HG03342 (cell line): ENCODE results near the gene ALDH3B2.
"Not testable (repeated sequence)": the region's sequence is repeated elsewhere in the genome, so short reads cannot be mapped to it uniquely, and the experiment has no call there.

Source experiments
- ATAC-seq: cut with Tn5 transposase; IDR thresholded peaks from one replicate; pipeline ENCODE4 v1.9.1; 2021; ENCODE audit warnings: mild to moderate bottlenecking, moderate library complexity; ENCODE audit not compliant: unreplicated experiment

ALDH3B2 gene, protein sequence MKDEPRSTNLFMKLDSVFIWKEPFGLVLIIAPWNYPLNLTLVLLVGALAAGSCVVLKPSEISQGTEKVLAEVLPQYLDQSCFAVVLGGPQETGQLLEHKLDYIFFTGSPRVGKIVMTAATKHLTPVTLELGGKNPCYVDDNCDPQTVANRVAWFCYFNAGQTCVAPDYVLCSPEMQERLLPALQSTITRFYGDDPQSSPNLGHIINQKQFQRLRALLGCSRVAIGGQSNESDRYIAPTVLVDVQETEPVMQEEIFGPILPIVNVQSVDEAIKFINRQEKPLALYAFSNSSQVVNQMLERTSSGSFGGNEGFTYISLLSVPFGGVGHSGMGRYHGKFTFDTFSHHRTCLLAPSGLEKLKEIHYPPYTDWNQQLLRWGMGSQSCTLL

DNA sequence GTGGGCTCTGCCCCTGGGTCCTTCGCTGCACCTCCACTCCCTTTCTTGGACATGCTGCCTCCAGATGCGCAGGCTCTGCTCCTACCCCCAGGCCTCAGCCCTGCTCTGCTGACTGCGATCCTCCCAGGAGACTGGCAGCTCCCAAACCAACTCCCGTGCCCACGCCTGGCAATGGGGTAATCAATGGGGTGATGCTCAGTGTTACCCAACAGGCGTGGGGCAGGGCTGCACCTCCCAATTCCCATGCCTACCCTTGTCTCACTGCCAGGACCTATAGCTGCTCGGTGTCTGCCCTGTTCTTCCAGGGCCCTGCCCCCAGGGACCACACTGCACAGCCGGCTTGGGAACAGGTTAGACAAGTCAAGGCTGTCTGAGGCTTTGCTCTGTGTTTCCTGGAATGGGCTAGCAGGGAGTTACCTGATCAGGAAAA is at the start of gene ALDH3B2:
Gene ALDH3B2, minus strand, starts transcription at position 182 of the 430 bp plus-strand sequence. CDS start 7,688 bp downstream, outside the sequence.
- ATAC-seq, result no peak

GRCh38 chr11:67723036-67723435 is 48.6 kb upstream of the ALDH3B2 start:
- not testable (repeated sequence) for ATAC-seq

GRCh38 chr11:67716226-67716625 is 41.8 kb upstream of the ALDH3B2 start:
- not testable (repeated sequence) for ATAC-seq

GRCh38 chr11:67715801-67716200 is 41.4 kb upstream of the ALDH3B2 start:
- ATAC-seq, result not testable (repeated sequence)

DNA sequence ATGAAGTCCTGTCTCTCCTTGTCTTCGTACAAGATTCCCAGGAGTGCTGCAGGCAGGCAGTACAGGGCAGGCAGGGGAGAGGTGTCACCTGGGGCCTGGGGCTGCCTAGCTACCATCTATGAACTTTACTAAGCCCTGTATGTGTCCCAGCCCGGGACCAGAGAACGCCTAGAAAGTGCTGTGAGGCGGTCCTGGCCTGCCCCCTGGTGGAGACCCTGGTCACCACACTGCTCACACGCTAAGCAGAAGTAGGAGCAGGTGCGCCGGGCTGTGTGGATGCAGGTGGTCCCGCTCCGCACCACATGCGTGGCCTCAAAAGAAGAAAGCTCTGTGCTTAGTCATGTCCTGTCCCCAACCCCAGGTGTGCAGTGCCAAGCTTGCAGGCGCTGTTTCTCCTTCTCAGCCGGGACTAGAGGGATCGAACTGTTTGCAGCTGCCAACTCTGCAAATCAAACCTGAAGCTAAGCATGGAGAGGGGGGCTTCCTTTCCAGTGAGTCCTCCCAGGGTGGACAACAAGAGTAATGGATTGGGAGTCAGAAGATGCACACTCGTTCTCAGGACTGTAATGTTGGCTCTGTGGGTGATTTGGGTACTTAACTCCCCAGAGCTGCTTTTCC is 39.6 kb upstream of the ALDH3B2 start:
- ATAC-seq, result not testable (repeated sequence)

GRCh38 chr11:67711676-67712075 is 37.3 kb upstream of the ALDH3B2 start:
- ATAC-seq, result not testable (repeated sequence)

DNA sequence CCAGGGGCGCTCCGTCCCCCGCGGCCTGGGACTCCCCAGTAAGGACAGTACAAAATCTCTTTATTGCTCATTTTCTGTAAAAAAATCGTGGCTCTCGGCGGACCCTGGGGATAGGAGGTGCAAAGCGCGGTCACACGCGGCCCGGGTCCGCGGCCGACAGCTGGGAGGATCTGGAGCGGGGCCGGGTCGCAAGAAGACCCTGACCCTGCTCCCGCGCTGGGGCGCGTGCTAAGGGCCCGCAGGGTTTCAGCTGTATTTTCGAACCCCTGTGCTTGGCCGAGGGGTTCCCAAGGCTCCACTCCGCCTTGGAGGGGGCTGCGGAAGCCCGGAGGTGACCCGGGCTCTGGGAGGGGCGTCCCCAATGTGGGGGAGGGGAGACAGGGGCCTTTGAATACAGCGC is 36.8 kb upstream of the ALDH3B2 start:
- ATAC-seq, result not testable (repeated sequence)

DNA sequence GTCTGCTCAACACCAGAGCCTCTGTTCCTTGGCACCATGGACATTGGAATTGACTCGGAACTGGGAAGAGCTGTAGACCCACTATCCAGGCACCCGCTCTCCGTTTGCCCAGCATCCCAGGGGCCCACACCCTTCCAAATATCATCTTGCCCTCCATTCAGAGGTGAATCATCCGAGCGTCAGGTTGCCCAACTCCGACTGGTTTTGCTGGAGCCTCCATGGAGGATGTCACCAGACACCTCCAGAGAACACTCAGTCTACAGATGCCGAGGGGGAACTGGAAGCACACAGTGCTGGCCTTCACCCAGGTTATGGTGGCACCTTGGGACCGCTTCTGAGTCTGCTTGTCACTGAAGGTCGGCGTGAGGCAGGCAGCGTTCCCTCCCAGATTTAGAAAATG is 35.4 kb upstream of the ALDH3B2 start:
- not testable (repeated sequence) for ATAC-seq

- ATAC-seq, result no peak
Observed at GRCh38 chr11:67705264-67705663, 30.8 kb upstream of the ALDH3B2 start.

GRCh38 chr11:67704524-67704923 is 30.1 kb upstream of the ALDH3B2 start:
- no peak for ATAC-seq

DNA sequence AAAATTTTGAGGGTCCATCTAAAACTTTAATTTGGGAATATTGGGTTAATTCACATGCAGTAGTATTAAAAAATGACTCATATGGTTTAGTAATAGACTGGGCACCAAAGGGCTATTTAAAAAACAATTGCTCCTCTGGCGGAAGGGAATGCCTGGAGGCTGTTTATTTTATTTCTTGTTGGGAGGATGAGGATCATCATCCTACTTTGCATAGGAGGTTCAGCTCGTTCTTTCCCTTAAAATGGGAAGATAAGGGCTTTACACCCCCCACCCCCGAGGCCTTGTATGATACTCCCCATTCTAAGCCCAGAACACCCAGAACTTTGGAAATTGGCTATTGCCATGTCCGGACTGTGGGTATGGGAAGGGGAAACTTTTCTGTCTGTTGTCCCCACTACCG is 29.3 kb upstream of the ALDH3B2 start:
- ATAC-seq, result not testable (repeated sequence)

- no peak for ATAC-seq
Observed at GRCh38 chr11:67700548-67701262, 26.3 kb upstream of the ALDH3B2 start.

GRCh38 chr11:67700141-67700540 is 25.7 kb upstream of the ALDH3B2 start:
- no peak for ATAC-seq

DNA sequence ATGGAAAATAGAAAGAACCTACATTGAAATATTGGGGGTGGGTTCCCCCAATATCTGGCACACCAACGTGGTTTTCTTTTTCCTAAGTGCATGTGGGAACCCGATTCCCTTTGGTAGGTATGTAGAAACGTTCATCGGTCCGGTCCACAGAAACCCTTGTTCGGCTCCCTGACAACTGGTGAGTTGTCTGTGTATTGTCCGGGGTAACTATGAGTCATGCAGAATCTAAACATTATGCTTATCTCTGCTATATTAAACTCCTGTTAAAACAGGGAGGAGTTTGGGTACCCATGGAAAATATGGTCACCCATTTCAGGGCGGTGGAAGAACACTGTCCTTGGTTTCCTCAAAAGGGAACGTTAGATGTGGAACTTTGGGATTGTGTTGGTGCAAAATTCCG is 25.1 kb upstream of the ALDH3B2 start:
- ATAC-seq, result no peak

DNA sequence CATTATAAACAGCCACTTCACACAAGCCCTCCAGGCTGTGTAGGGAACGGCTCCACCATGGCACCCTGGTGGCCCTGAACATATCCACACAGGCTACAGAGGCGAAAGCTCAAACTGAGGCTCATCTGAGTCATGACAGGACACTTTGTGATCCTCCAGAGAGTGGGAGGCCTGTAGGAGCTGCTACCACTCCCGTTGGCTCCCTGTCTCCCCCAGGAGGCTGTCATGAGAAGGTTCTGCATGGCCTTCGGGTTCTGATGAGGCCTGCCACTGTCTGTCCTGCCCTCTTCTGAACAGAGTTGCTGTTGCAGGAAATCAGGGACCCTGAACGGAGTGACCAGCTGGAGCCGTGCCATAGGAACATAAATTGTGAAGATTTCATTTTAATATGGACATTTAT is 23.8 kb upstream of the ALDH3B2 start:
- ATAC-seq, result no peak

DNA sequence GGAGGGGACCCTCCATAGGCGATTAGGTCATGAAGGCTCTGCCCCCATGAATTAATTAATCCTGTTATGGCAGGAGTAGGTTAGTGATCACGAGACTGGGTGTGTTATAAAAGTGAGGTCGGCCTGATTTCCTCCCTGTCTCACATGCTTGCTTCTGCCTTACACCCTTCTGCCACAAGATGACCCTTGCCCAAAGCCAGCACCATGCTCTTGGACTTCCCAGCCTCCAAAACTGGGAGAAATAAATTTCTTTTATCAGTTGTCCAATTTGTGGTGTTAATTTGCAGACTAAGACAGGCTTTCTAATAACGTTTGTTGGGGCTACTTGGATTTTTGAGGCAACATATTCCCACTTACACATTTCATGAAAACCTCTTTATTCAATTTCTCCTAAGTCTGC is 23.4 kb upstream of the ALDH3B2 start:
- ATAC-seq, result no peak

- no peak for ATAC-seq
Observed at GRCh38 chr11:67696998-67697397, 22.6 kb upstream of the ALDH3B2 start.

DNA sequence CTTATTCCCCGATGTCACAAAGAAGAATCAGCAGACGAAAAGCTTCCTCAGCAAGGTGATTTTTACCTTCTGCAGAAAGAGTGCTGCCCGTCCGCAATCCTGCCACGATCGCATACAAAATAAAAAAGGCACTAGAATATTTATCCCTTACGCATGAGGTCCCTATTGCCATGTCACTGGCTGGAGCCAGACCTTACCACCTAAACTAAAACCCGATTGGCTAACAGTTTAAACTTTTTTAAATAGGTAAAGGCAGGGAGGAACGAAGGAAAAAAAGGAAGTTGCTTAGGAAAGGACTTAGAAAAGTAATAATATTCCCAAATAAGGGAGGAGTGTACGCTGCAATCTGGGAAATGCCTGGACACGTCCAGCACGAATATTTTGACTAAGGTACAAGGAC is 21.2 kb upstream of the ALDH3B2 start:
- ATAC-seq, result no peak

- ATAC-seq, result no peak
Observed at GRCh38 chr11:67694875-67695555, 20.6 kb upstream of the ALDH3B2 start.

DNA sequence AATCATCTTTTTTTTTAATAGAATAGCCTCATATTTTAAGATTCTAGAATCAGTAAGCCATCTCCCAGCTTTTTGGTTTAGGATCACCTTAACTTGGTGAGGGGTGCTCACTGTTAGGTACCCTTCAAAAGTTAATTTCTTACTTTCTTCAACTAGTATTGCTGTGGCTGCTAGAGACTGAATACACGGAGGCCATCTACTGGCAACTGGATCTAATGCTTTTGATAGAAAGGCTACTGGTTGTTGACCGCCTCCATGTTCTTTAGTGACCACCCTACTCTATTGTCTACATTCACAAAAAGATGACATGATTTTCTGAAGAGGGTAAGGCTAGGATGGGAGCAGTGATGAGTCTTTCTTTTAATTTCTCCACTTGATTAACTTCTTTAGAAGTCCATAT is 16.7 kb upstream of the ALDH3B2 start:
- ATAC-seq, result no peak

DNA sequence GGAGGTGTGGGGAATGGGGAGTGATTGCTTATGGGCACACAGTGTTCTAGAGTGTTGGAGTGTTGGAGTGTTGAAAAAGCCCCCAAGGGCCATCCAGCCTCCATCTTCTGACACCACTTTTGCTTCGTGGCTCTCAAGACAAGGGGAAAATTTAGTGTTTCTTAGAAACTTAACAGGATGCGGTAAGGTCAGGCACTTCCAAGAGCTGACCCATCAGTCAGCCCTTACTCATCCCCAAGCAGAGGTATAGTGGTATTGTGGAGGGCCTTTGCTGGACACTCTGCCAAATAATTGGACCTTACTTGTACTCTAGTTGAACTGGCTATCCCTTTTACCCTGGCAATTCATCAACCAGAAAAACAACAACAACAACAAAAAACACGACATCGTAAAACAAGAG is 14.8 kb upstream of the ALDH3B2 start:
- no peak for ATAC-seq
